T-cell (primary cell): Measurements from ENCODE around the gene SCP2D1. TPM values are rescaled to one million over a fixed set of nuclear protein-coding genes. Genes with fewer than 3 reads are reported as not detected.

Experiments used
- ATAC-seq, 4 experiments: fragments of 200-7000 bp in 3 of 4; fragments of 150-1000 bp in 1 of 4; cut with Tn5 transposase; replicated peaks in 1 of 4; 1 replicate in 3 of 4; 2 replicates in 1 of 4; pipeline ENCODE4 v1.10.0; 2021; ENCODE audit warnings: moderate library complexity in 3 of 4, mild to moderate bottlenecking in 2 of 4, moderate number of reproducible peaks in 1 of 4
- CTCF ChIA-PET, 2 donors: fragments of 300-600 bp; sonication (Branson Sonifier 250); formaldehyde crosslinking; loops; one replicate each; lab custom pipeline; 2022; ENCODE audit warnings: antibody characterized with exemption in 2 of 2; lab: Charles Lee
- POLR2A ChIA-PET, 2 donors: fragments of 300-600 bp; sonication (Branson Sonifier 250); formaldehyde crosslinking; loops; one replicate each; lab custom pipeline; 2022; ENCODE audit warnings: antibody characterized with exemption in 2 of 2; lab: Charles Lee
- DNase-seq, 35 experiments: peaks; one replicate each; pipeline versions ENCODE4 v3.0.0 to v3.0.0-alpha.2; 2013 to 2023
- H3K27ac ChIP-seq: one replicate; pipeline ENCODE4 v1.5.1; 2013; ENCODE audit warnings: low read length
- H3K27me3 ChIP-seq, 2 experiments: replicated peaks in 1 of 2; 1 replicate in 1 of 2; 2 replicates in 1 of 2; pipeline versions ENCODE4 v1.6.1 to v1.7.0; 2013; ENCODE audit warnings: low read length in 1 of 2, mixed read lengths in 1 of 2; ENCODE audit not compliant: control insufficient read depth in 2 of 2, insufficient read depth in 2 of 2; ENCODE audit errors: extremely low read depth in 1 of 2
- H3K36me3 ChIP-seq, 2 donors: 1 replicate in 1 of 2; 2 replicates in 1 of 2; pipeline versions ENCODE4 v1.6.1 to v1.7.0; 2013; ENCODE audit warnings: low read length in 1 of 2; ENCODE audit not compliant: control insufficient read depth in 2 of 2, insufficient read depth in 1 of 2; ENCODE audit errors: extremely low read depth in 1 of 2
- H3K4me1 ChIP-seq, 2 experiments: 1 replicate in 1 of 2; 2 replicates in 1 of 2; pipeline versions ENCODE4 v1.6.1 to v1.7.0; 2013; ENCODE audit warnings: low read length in 2 of 2, mixed read lengths in 1 of 2; ENCODE audit not compliant: insufficient read depth in 2 of 2, control insufficient read depth in 1 of 2; ENCODE audit errors: extremely low read depth in 1 of 2
- H3K4me3 ChIP-seq, 2 donors: 1 replicate in 1 of 2; 2 replicates in 1 of 2; pipeline versions ENCODE4 v1.5.1 to v1.7.0; 2013; ENCODE audit warnings: mild to moderate bottlenecking in 2 of 2, low read length in 1 of 2, moderate library complexity in 1 of 2; ENCODE audit not compliant: control insufficient read depth in 1 of 2; ENCODE audit errors: extremely low read depth in 1 of 2
- H3K9me3 ChIP-seq: 2 replicates; pipeline ENCODE4 v1.7.0; 2013
- H3K27ac Mint-ChIP-seq, 2 donors: one replicate each; pipeline ENCODE4 v1.8.0; 2020 to 2021; ENCODE audit warnings: mild to moderate bottlenecking in 2 of 2, mixed read lengths in 2 of 2
- H3K27me3 Mint-ChIP-seq, 2 donors: one replicate each; pipeline ENCODE4 v1.8.0; 2021 to 2022; ENCODE audit warnings: mixed read lengths in 2 of 2
- H3K36me3 Mint-ChIP-seq: one replicate; pipeline ENCODE4 v1.8.0; 2021; ENCODE audit warnings: mixed read lengths
- H3K4me1 Mint-ChIP-seq, 3 donors: one replicate each; pipeline ENCODE4 v1.8.0; 2020 to 2022; ENCODE audit warnings: mixed read lengths in 3 of 3, mild to moderate bottlenecking in 1 of 3
- H3K4me3 Mint-ChIP-seq, 3 donors: one replicate each; pipeline ENCODE4 v1.8.0; 2020 to 2022; ENCODE audit warnings: mild to moderate bottlenecking in 3 of 3, mixed read lengths in 3 of 3, moderate library complexity in 3 of 3
- H3K9me3 Mint-ChIP-seq, 3 donors: one replicate each; pipeline ENCODE4 v1.8.0; 2020 to 2022; ENCODE audit warnings: mixed read lengths in 3 of 3
- WGBS: methylation state at CpG from one replicate; pipeline ENCODE4 v1.1.5; 2013; ENCODE audit warnings: missing lambda C conversion rate; ENCODE audit not compliant: insufficient coverage; 5-methylcytosine and 5-hydroxymethylcytosine counted together
- total RNA-seq, 35 experiments: library from RNA in 6 of 35; stranded (reverse) in 6 of 35; fragments of 120-200 nt in 1 of 35; gene quantifications; one replicate each; pipeline versions ENCODE4 v1.2.1 to v1.2.4 and lab custom pipeline; 2013 to 2026

Gene SCP2D1
- total RNA-seq, 5 donors from 2014 or later (not counting 1 experiment from before 2014, with no cell fraction given) = not detected

DNA sequence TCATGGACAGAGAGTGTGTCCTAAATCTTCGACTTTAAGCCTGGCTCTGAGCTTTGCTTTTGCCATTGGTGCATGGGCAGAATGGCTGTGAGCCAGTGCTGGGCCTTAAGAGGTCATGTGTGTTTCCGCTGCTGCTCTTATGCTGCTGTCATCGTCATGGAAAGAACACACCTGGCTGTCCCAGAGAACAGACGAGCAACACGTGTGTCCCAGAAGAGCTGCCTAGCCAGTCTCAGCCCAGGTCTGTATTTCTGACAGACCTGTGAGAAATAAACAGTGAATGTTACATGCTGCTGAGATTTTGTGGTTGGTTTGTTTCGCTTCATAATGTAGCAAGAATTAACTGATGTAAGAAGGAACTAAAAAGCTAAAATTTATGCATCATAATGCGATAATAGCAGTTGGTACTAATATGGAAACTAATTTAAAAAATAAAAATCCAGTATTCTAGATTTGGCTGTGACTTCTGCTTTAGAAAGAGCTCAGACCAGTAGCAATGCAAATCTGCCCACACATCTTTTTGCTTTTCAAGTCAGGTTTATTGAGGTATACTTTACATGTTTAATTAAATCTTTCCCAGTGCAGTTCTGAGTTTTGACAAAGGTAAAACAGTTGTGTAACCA, 11.5 kb upstream of the SCP2D1 start:
- no peak for DNase-seq
- no peaks in the 10 kb centered on the region for H3K9me3 ChIP-seq
- H3K4me3 Mint-ChIP-seq = no peak overlapping the region
- peaks cover 10 to 20% of the 10 kb centered on the region in 2 donors for H3K27me3 Mint-ChIP-seq
- H3K4me3 ChIP-seq = no peak overlapping the region
- no peak for ATAC-seq
- POLR2A ChIA-PET = no interaction called here
- no peak overlapping the region for H3K27ac Mint-ChIP-seq
- CTCF ChIA-PET = no interaction called here
- no peak overlapping the region for H3K27ac ChIP-seq
- peaks cover 0 to 11% of the 10 kb centered on the region in 2 experiments for H3K4me1 ChIP-seq
- peaks cover 0 to 3% (median 0%) of the 10 kb centered on the region in 3 donors for H3K9me3 Mint-ChIP-seq
- H3K27me3 ChIP-seq = peaks cover 0 to 9% of the 10 kb centered on the region in 2 experiments
- H3K4me1 Mint-ChIP-seq = peaks cover 12 to 16% (median 15%) of the 10 kb centered on the region in 3 donors
- no peaks in the 10 kb centered on the region for H3K36me3 Mint-ChIP-seq
- H3K36me3 ChIP-seq = no peaks in the 10 kb centered on the region
- 85% methylated on average over 5 of the region's 7 CpGs for WGBS

- H3K27ac ChIP-seq = no peak overlapping the region
- CTCF ChIA-PET = no interaction called here
- H3K9me3 Mint-ChIP-seq = no peaks in the 10 kb centered on the region
- H3K9me3 ChIP-seq = no peaks in the 10 kb centered on the region
- peak overlapping the region in 1 of 3 donors; percentile 7 for H3K4me3 Mint-ChIP-seq
- H3K36me3 Mint-ChIP-seq = no peaks in the 10 kb centered on the region
- WGBS = 75% methylated on average over 2 of the region's 4 CpGs
- peaks cover 0 to 11% of the 10 kb centered on the region in 2 experiments for H3K4me1 ChIP-seq
- H3K4me3 ChIP-seq = no peak overlapping the region
- H3K27me3 Mint-ChIP-seq = peaks cover 4 to 15% of the 10 kb centered on the region in 2 donors
- H3K27me3 ChIP-seq = peaks cover 0 to 5% of the 10 kb centered on the region in 2 experiments
- H3K4me1 Mint-ChIP-seq = peaks cover 12 to 16% (median 15%) of the 10 kb centered on the region in 3 donors
- H3K36me3 ChIP-seq = no peaks in the 10 kb centered on the region
- POLR2A ChIA-PET = no interaction called here
- DNase-seq = peak in 4 of 35 experiments; percentile 2 to 27 (median 5)
- H3K27ac Mint-ChIP-seq = peak overlapping the region; percentile 68 to 70
- ATAC-seq = peak in 3 of 4 experiments; percentile 70 to 94 (median 74)
These were observed 7.7 kb upstream of the SCP2D1 start for GRCh38 chr20:18805881-18806280.

DNA sequence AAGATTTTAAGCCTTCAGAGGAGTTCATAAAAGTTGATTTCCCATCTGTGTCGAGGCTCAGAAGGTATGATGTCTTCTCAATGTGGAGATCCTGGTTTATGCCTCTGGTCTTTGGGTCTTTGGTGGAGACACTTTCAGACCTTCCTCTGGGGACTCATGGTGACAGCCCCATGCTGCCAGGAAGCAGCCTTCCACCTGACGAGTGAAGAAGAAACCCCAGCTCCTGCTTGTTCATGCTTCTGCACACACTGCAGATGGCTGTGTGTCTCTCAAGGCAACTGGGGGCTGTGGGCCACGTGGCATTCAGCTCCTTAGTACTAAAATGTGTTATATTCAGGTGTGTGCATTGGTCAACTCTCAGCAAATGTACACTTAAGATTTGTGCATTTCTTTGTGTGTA, 4.9 kb upstream of the SCP2D1 start:
- no peak overlapping the region for H3K4me3 ChIP-seq
- ATAC-seq (no peak), DNase-seq (no peak)
- H3K9me3 Mint-ChIP-seq = no peaks in the 10 kb centered on the region
- H3K4me3 Mint-ChIP-seq = no peak overlapping the region
- 38% methylated on average over 1 of the region's 3 CpGs for WGBS
- POLR2A ChIA-PET = no interaction called here
- H3K4me1 Mint-ChIP-seq = peaks cover 12 to 16% (median 15%) of the 10 kb centered on the region in 3 donors
- H3K27me3 ChIP-seq = no peaks in the 10 kb centered on the region
- H3K36me3 Mint-ChIP-seq = no peaks in the 10 kb centered on the region
- peaks cover 0 to 13% of the 10 kb centered on the region in 2 donors for H3K27me3 Mint-ChIP-seq
- no peaks in the 10 kb centered on the region for H3K36me3 ChIP-seq
- no peak overlapping the region for H3K27ac Mint-ChIP-seq
- no peak overlapping the region for H3K27ac ChIP-seq
- CTCF ChIA-PET = no interaction called here
- H3K9me3 ChIP-seq = no peaks in the 10 kb centered on the region
- H3K4me1 ChIP-seq = peaks cover 0 to 11% of the 10 kb centered on the region in 2 experiments

GRCh38 chr20:18811186-18811585, 2.4 kb upstream of the SCP2D1 start:
- peaks cover 0 to 10% of the 10 kb centered on the region in 2 donors for H3K27me3 Mint-ChIP-seq
- H3K4me1 ChIP-seq = peaks cover 0 to 5% of the 10 kb centered on the region in 2 experiments

DNA sequence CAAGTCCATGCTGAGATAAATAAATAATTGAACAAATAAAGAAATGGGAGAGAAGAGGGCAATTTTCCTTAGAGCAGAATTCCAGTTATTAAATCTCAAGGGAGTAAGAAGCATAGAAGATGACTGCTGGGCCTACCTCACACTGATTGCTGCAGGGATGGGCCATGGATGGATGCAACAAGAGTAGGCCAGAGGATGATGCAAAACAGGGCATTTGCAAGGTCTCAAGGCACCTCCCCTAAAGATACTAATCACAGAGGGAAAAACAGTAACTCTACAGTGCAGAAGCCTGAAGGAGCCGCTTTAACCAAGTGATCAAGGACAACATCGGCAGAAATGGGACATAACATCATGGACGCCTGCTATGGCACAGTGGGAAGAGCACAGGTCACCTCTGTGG, 1.7 kb upstream of the SCP2D1 start:
- H3K27ac ChIP-seq = no peak overlapping the region
- POLR2A ChIA-PET = no interaction called here
- Mint-ChIP-seq H3K4me3 (no peak overlapping the region), H3K36me3 (no peaks in the 10 kb centered on the region), H3K4me1 (peaks cover 0 to under 1% (median 0%) of the 10 kb centered on the region in 3 donors), H3K9me3 (no peaks in the 10 kb centered on the region), H3K27ac (no peak overlapping the region), H3K27me3 (peaks cover 0 to 10% of the 10 kb centered on the region in 2 donors)
- DNase-seq (no peak), ATAC-seq (no peak)
- WGBS = no CpG with 5 or more reads among the region's 3 CpGs
- no peaks in the 10 kb centered on the region for H3K9me3 ChIP-seq
- H3K4me3 ChIP-seq = no peak overlapping the region
- CTCF ChIA-PET = no interaction called here
- peaks cover 0 to under 1% of the 10 kb centered on the region in 2 experiments for H3K27me3 ChIP-seq
- H3K4me1 ChIP-seq = no peaks in the 10 kb centered on the region
- no peaks in the 10 kb centered on the region for H3K36me3 ChIP-seq

More at GRCh38 chr20:18811186-18811585, 2.4 kb upstream of the SCP2D1 start:
- Mint-ChIP-seq H3K4me1 (peaks cover 3 to 7% (median 5%) of the 10 kb centered on the region in 3 donors), H3K36me3 (no peaks in the 10 kb centered on the region), H3K9me3 (no peaks in the 10 kb centered on the region), H3K4me3 (no peak overlapping the region), H3K27ac (no peak overlapping the region)
- ATAC-seq (no peak), DNase-seq (no peak)
- Histone ChIP-seq H3K4me3 (no peak overlapping the region), H3K9me3 (no peaks in the 10 kb centered on the region), H3K36me3 (no peaks in the 10 kb centered on the region), H3K27me3 (no peaks in the 10 kb centered on the region), H3K27ac (no peak overlapping the region)
- POLR2A ChIA-PET = no interaction called here
- CTCF ChIA-PET = no interaction called here
- 69% methylated on average over 5 of the region's 6 CpGs for WGBS

- WGBS = 100% methylated on average over 2 of the region's 6 CpGs
- ATAC-seq = no peak
- H3K9me3 Mint-ChIP-seq = no peaks in the 10 kb centered on the region
- Histone ChIP-seq H3K27me3 (peaks cover 0 to 4% of the 10 kb centered on the region in 2 experiments), H3K4me1 (no peaks in the 10 kb centered on the region), H3K36me3 (no peaks in the 10 kb centered on the region), H3K9me3 (no peaks in the 10 kb centered on the region), H3K4me3 (no peak overlapping the region), H3K27ac (no peak overlapping the region)
- no peak overlapping the region for H3K4me3 Mint-ChIP-seq
- ChIA-PET CTCF (no interaction called here), POLR2A (no interaction called here)
- no peak for DNase-seq
- no peaks in the 10 kb centered on the region for H3K4me1 Mint-ChIP-seq
- no peaks in the 10 kb centered on the region for H3K36me3 Mint-ChIP-seq
- peaks cover 2 to 11% of the 10 kb centered on the region in 2 donors for H3K27me3 Mint-ChIP-seq
- no peak overlapping the region for H3K27ac Mint-ChIP-seq
These were observed 1.8 kb downstream of the SCP2D1 start for GRCh38 chr20:18815194-18815942.
